H1 (cell line): Measurements from ENCODE around the gene CAPZB. TPM values are rescaled to one million over a fixed set of nuclear protein-coding genes. Genes with fewer than 3 reads are reported as not detected.

ENCODE experiments used
- CTCF ChIA-PET: fragments of 300-600 bp; sonication (Branson Sonifier 250); formaldehyde crosslinking; loops from one replicate; lab custom pipeline; 2021; ENCODE audit not compliant: partially characterized antibody; lab: Charles Lee
- POLR2A ChIA-PET: fragments of 300-600 bp; sonication (Branson Sonifier 250); formaldehyde crosslinking; loops from one replicate; lab custom pipeline; 2021; ENCODE audit warnings: inconsistent platforms; ENCODE audit not compliant: partially characterized antibody; lab: Charles Lee
- DNase-seq, 2 experiments: peaks; one replicate each; pipeline versions ENCODE4 v3.0.0 to v3.0.0-alpha.2; 2010 to 2022; ENCODE audit warnings: low spot score in 2 of 2, low read depth in 1 of 2, mixed read lengths in 1 of 2
- FAIRE-seq: peaks from 2 replicates; lab custom pipeline; 2011; peaks lifted over from hg19 to GRCh38; lab: Jason Lieb, UNC
- H2AFZ ChIP-seq: 2 replicates; pipeline ENCODE4 v1.8.1; 2012; ENCODE audit warnings: low read length, inconsistent platforms
- H2AK5ac ChIP-seq: 2 replicates; pipeline ENCODE4 v1.6.1; 2013; ENCODE audit warnings: low read depth, low read length
- H2BK120ac ChIP-seq: replicated peaks from 2 replicates; pipeline ENCODE3; 2013; ENCODE audit warnings: low read depth, low read length, inconsistent platforms
- H2BK12ac ChIP-seq: 2 replicates; pipeline ENCODE4 v1.6.1; 2013; ENCODE audit warnings: low read depth, low read length
- H2BK15ac ChIP-seq: 2 replicates; pipeline ENCODE4 v1.6.1; 2013; ENCODE audit warnings: low read length
- H2BK20ac ChIP-seq: 2 replicates; pipeline ENCODE4 v1.6.1; 2013; ENCODE audit warnings: low read length
- H2BK5ac ChIP-seq: 2 replicates; pipeline ENCODE4 v1.6.1; 2013; ENCODE audit warnings: low read depth, low read length
- H3K14ac ChIP-seq: 2 replicates; pipeline ENCODE4 v1.6.1; 2013; ENCODE audit warnings: inconsistent platforms; ENCODE audit not compliant: insufficient read length
- H3K18ac ChIP-seq: 2 replicates; pipeline ENCODE4 v1.6.1; 2013; ENCODE audit warnings: low read length; ENCODE audit errors: extremely low read depth
- H3K23ac ChIP-seq: 2 replicates; pipeline ENCODE4 v1.6.1; 2013; ENCODE audit warnings: inconsistent platforms; ENCODE audit not compliant: insufficient read length
- H3K23me2 ChIP-seq: 2 replicates; pipeline ENCODE4 v1.6.1; 2013; ENCODE audit warnings: low read depth, low read length
- H3K27ac ChIP-seq: 2 replicates; pipeline ENCODE4 v1.6.1; 2011; ENCODE audit warnings: low read depth, low read length, inconsistent platforms
- H3K27me3 ChIP-seq, 4 experiments: replicated peaks in 1 of 4; 1 replicate in 1 of 4; 2 replicates in 3 of 4; pipeline versions ENCODE4 v1.6.1 to v1.8.1; 2011 to 2013; ENCODE audit warnings: low read length in 3 of 4, mild to moderate bottlenecking in 3 of 4, inconsistent platforms in 2 of 4, mixed read lengths in 2 of 4, moderate library complexity in 1 of 4; ENCODE audit not compliant: control insufficient read depth in 3 of 4, insufficient read depth in 3 of 4; ENCODE audit errors: extremely low read depth in 1 of 4
- H3K36me3 ChIP-seq, 4 experiments: 2 replicates each; pipeline versions ENCODE4 v1.6.1 to v1.8.1; 2011 to 2013; ENCODE audit warnings: mild to moderate bottlenecking in 4 of 4, low read length in 3 of 4, moderate library complexity in 2 of 4, control low read depth in 1 of 4, inconsistent platforms in 1 of 4; ENCODE audit not compliant: insufficient read depth in 4 of 4, control insufficient read depth in 2 of 4
- H3K4ac ChIP-seq: replicated peaks from 2 replicates; pipeline ENCODE3; 2013; ENCODE audit warnings: low read length, low read depth, mixed read lengths, inconsistent platforms; ENCODE audit not compliant: insufficient read length
- H3K4me1 ChIP-seq, 4 experiments: replicated peaks in 1 of 4; 1 replicate in 1 of 4; 2 replicates in 3 of 4; pipeline versions ENCODE4 v1.6.1 to v1.8.1; 2011 to 2013; ENCODE audit warnings: low read length in 3 of 4, inconsistent platforms in 2 of 4, mixed read lengths in 1 of 4; ENCODE audit not compliant: insufficient read depth in 4 of 4, control insufficient read depth in 3 of 4
- H3K4me2 ChIP-seq, 2 experiments: 2 replicates each; pipeline versions ENCODE4 v1.6.1 to v1.8.1; 2011 to 2013; ENCODE audit warnings: low read depth in 2 of 2, low read length in 2 of 2, control low read depth in 1 of 2, inconsistent platforms in 1 of 2, mild to moderate bottlenecking in 1 of 2; ENCODE audit not compliant: insufficient read depth in 1 of 2
- H3K4me3 ChIP-seq, 4 experiments: fragments of 200-600, 300-600 bp in 1 of 4; sonication (generic), shearing (Covaris generic), sonication (Bioruptor Twin) in 1 of 4; 2 replicates each; pipeline versions ENCODE4 v1.5.1 to v1.8.1; 2011 to 2016; ENCODE audit warnings: low read length in 4 of 4, low read depth in 3 of 4, control low read depth in 2 of 4, inconsistent platforms in 2 of 4, mild to moderate bottlenecking in 2 of 4, mixed read lengths in 1 of 4, moderate library complexity in 1 of 4; ENCODE audit not compliant: insufficient read depth in 2 of 4; ENCODE audit errors: extremely low read depth in 1 of 4
- H3K56ac ChIP-seq: replicated peaks from 2 replicates; pipeline ENCODE3; 2013; ENCODE audit warnings: low read depth, mild to moderate bottlenecking, mixed read lengths, low read length, inconsistent platforms; ENCODE audit not compliant: insufficient read length
- H3K79me1 ChIP-seq: 2 replicates; pipeline ENCODE4 v1.6.1; 2013; ENCODE audit warnings: low read depth, low read length, control low read depth
- H3K79me2 ChIP-seq, 2 experiments: 2 replicates each; pipeline versions ENCODE4 v1.6.1 to v1.8.1; 2012 to 2013; ENCODE audit warnings: low read length in 2 of 2, mild to moderate bottlenecking in 2 of 2, inconsistent platforms in 1 of 2; ENCODE audit not compliant: insufficient read depth in 2 of 2, control insufficient read depth in 1 of 2
- H3K9ac ChIP-seq, 4 experiments: replicated peaks in 1 of 4; 1 replicate in 1 of 4; 2 replicates in 3 of 4; pipeline versions ENCODE4 v1.6.1 to v1.8.1; 2011 to 2013; ENCODE audit warnings: low read depth in 3 of 4, low read length in 3 of 4, control low read depth in 2 of 4, mild to moderate bottlenecking in 2 of 4, moderate library complexity in 2 of 4, inconsistent platforms in 1 of 4; ENCODE audit errors: extremely low read depth in 1 of 4
- H3K9me3 ChIP-seq, 2 experiments: 2 replicates each; pipeline versions ENCODE4 v1.6.1 to v1.8.1; 2012 to 2013; ENCODE audit warnings: mild to moderate bottlenecking in 2 of 2, moderate library complexity in 2 of 2, control low read depth in 1 of 2, inconsistent platforms in 1 of 2, low read depth in 1 of 2, low read length in 1 of 2, mixed read lengths in 1 of 2; ENCODE audit not compliant: insufficient read depth in 2 of 2
- H4K20me1 ChIP-seq, 2 experiments: replicated peaks in 1 of 2; 2 replicates each; pipeline versions ENCODE3 to v1.8.1; 2011 to 2013; ENCODE audit warnings: inconsistent platforms in 2 of 2, low read length in 2 of 2, mild to moderate bottlenecking in 1 of 2; ENCODE audit not compliant: insufficient read depth in 2 of 2, control insufficient read depth in 1 of 2
- H4K5ac ChIP-seq: 2 replicates; pipeline ENCODE4 v1.6.1; 2013; ENCODE audit warnings: low read length, low read depth, mixed read lengths, inconsistent platforms; ENCODE audit not compliant: insufficient read length
- H4K8ac ChIP-seq: 2 replicates; pipeline ENCODE4 v1.8.0; 2013; ENCODE audit warnings: mild to moderate bottlenecking, moderate library complexity, low read length, inconsistent platforms; ENCODE audit not compliant: insufficient read depth; ENCODE audit errors: extremely low read depth
- H4K91ac ChIP-seq: replicated peaks from 2 replicates; pipeline ENCODE3; 2013; ENCODE audit warnings: low read length, mixed read lengths, inconsistent platforms; ENCODE audit not compliant: insufficient read length
- CREB1 ChIP-seq: IDR thresholded peaks from 2 replicates; pipeline ENCODE4 v1.6.1; 2012; ENCODE audit warnings: inconsistent platforms
- EP300 ChIP-seq, 2 experiments: IDR thresholded peaks; 1 replicate in 1 of 2; 2 replicates in 1 of 2; pipeline ENCODE4 v1.6.1; 2011 to 2012; ENCODE audit warnings: low read depth in 2 of 2, low read length in 2 of 2, mild to moderate bottlenecking in 2 of 2, borderline replicate concordance in 1 of 2, inconsistent platforms in 1 of 2, moderate library complexity in 1 of 2
- WGBS, 2 experiments: shearing (Covaris generic) in 1 of 2; methylation state at CpG; one replicate each; pipeline versions ENCODE4 v1.1.6 to v1.1.7; 2013 to 2015; ENCODE audit warnings: low lambda C conversion rate in 2 of 2, mixed read lengths in 2 of 2, inconsistent platforms in 1 of 2, low coverage in 1 of 2, missing lambda C conversion rate in 1 of 2; ENCODE audit not compliant: insufficient replicate concordance in 2 of 2, insufficient coverage in 1 of 2, insufficient read length in 1 of 2; ENCODE audit errors: extremely low coverage in 1 of 2, missing lambda C conversion rate in 1 of 2; 5-methylcytosine and 5-hydroxymethylcytosine counted together
- polyA plus RNA-seq, 7 experiments: library from polyadenylated mRNA; depleted of rRNA in 3 of 7; stranded (reverse) in 5 of 7; unstranded in 2 of 7; fragments of >200 nt in 5 of 7; fragments of 200-250 nt in 2 of 7; gene quantifications; 1 replicate in 5 of 7; 2 replicates in 1 of 7; 4 replicates in 1 of 7; pipeline versions ENCODE4 v1.2.1 to v1.2.3, GENCODE V29; 2011 to 2013; ENCODE audit warnings: missing spikeins in 2 of 7, mixed read lengths in 2 of 7
- total RNA-seq: library from RNA; stranded (reverse); fragmentation: NEBNext Ultra II Directional; extraction: Animal tissue kit (Norgen Biotek cat#: 25700); gene quantifications from 2 replicates; pipeline ENCODE4 v1.2.1, GENCODE V29; 2021

Gene CAPZB
- total and polyA plus RNA-seq, 2 of the 8 experiments (the other 6 are each of a cell fraction or from before 2014, with no cell fraction given): 162 to 371 TPM

GRCh38 chr1:19406680-19407079, 78.7 kb downstream of the CAPZB start:
- Histone ChIP-seq H3K9ac (no peak overlapping the region), H3K9me3 (no peaks in the 10 kb centered on the region), H2BK120ac (no peak overlapping the region), H2AFZ (no peak overlapping the region), H3K23ac (no peak overlapping the region), H3K36me3 (0 out of 8 replicates have a peak, but pooled peaks cover 0 to under 1% (median 0%) of the 10 kb centered on the region in 4 experiments), H4K91ac (no peak overlapping the region), H3K4me1 (peaks cover 14 to 25% (median 19%) of the 10 kb centered on the region in 4 experiments), H2BK20ac (no peak overlapping the region), H4K8ac (no peak overlapping the region), H3K4me2 (no peak overlapping the region), H2BK5ac (no peak overlapping the region), H3K79me2 (peaks cover 0 to 84% of the 10 kb centered on the region in 2 experiments; a peak in 3 of 4 replicates), H2BK15ac (no peak overlapping the region), H3K23me2 (no peaks in the 10 kb centered on the region), H3K18ac (no peak overlapping the region), H2AK5ac (no peak overlapping the region), H3K56ac (no peak overlapping the region), H4K5ac (no peak overlapping the region), H3K27me3 (no peaks in the 10 kb centered on the region), H2BK12ac (no peak overlapping the region), H3K4ac (no peak overlapping the region), H3K4me3 (no peak overlapping the region), H3K79me1 (peaks cover 30% of the 10 kb centered on the region), H3K27ac (no peak overlapping the region), H4K20me1 (peaks cover 26 to 37% of the 10 kb centered on the region in 2 experiments), H3K14ac (no peak overlapping the region)
- ChIA-PET POLR2A (interaction anchor here (0.9 to 1.7 kb wide), 3 partner anchors 10 to 77 kb away, joined by 3 to 6 read pairs (median 4); no protein-coding TSS in a partner anchor), CTCF (interaction anchor here (0.8 to 9.9 kb wide), 22 partner anchors 10 to 254 kb away, joined by 3 to 97 read pairs (median 7); no protein-coding TSS in a partner anchor)
- DNase-seq (no peak), FAIRE-seq (no peak)
- 87% methylated on average over 5 of the region's 5 CpGs; no CpG with 5 or more reads in 1 of the 2 experiments for WGBS, 2 experiments
- TF ChIP-seq EP300 (IDR thresholded peaks at IDR 0.05; ENCODE audit: borderline replicate concordance in 1 of 2, low read depth in 2 of 2, low read length in 2 of 2) (no peak), CREB1 (no peak)
